Brain microvascular endothelial cell (primary cell): ENCODE results near the gene SKAP1.

ENCODE experiments used
- DNase-seq: peaks from one replicate; pipeline ENCODE4 v3.0.0-alpha.2; 2020
- H3K27ac ChIP-seq: fragments of 250-450 bp; sonication (Bioruptor Pico); 2 replicates; pipeline ENCODE4 v1.5.1; 2020; ENCODE audit warnings: mild to moderate bottlenecking, moderate library complexity
- H3K27me3 ChIP-seq: fragments of 250-450 bp; sonication (Bioruptor Pico); replicated peaks from 2 replicates; pipeline ENCODE4 v1.5.1; 2020; ENCODE audit warnings: mild to moderate bottlenecking
- H3K36me3 ChIP-seq: fragments of 250-450 bp; sonication (Bioruptor Pico); replicated peaks from 2 replicates; pipeline ENCODE4 v1.5.1; 2020; ENCODE audit warnings: mild to moderate bottlenecking
- H3K4me3 ChIP-seq: 2 replicates; pipeline ENCODE4 v1.5.1; 2011; ENCODE audit warnings: low read depth, mild to moderate bottlenecking, control low read depth, low read length, moderate library complexity
- CTCF ChIP-seq: IDR thresholded peaks from 2 replicates; pipeline ENCODE4 v1.5.1; 2011; ENCODE audit warnings: low read depth, mild to moderate bottlenecking, moderate library complexity, low read length, control low read depth, inconsistent platforms; ENCODE audit errors: missing control alignments
- in situ Hi-C: cut with HindIII; loops from 2 replicates; pipeline ENCODE4 v1.10.0; 2017; ENCODE audit warnings: low sequenced_read_pairs, low pct_ligation_motif_present

The SKAP1 gene

DNA sequence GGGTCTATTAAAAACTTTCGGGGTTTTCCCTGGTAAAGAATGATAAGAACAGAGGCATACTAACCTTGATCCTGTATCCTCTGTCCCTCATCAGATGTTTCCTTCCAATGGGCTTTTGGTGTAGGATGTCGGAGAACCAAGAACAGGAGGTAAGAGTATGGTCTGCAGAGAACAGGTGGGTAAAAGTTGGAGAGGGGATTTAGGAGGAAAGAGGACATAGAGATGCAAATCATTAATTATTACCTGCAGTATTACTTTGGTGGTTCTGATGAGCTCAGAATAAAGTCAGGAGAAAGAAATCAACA is 318.1 kb downstream of the SKAP1 start:
- no peaks in the 10 kb centered on the region for H3K27me3 ChIP-seq
- no peak overlapping the region for H3K27ac ChIP-seq
- no peak overlapping the region for H3K4me3 ChIP-seq
- peaks cover 11% of the 10 kb centered on the region for H3K36me3 ChIP-seq
- DNase-seq: no peak
- TF ChIP-seq CTCF: no peak
- in situ Hi-C loops: no loop called here

GRCh38 chr17:48110761-48111160 is 319.3 kb downstream of the SKAP1 start:
- DNase-seq: no peak
- in situ Hi-C loops: no loop called here
- no peak overlapping the region for H3K27ac ChIP-seq

GRCh38 chr17:48107137-48108055 is 322.6 kb downstream of the SKAP1 start, which contains the start of gene SNX11:
TSS of gene SNX11 (plus strand) at chr17:48107766. CDS start at chr17:48112044, 4,278 bp downstream.
- peak within 1 kb of the TSS; percentile 61 for H3K27ac ChIP-seq
- TF ChIP-seq CTCF: peak; percentile 14
- in situ Hi-C loops: no loop called here
- H3K27me3 ChIP-seq: no peaks in the 10 kb centered on the region
- peak within 1 kb of the TSS; percentile 95 for H3K4me3 ChIP-seq
- DNase-seq: peak; percentile 82
- no peaks in the 10 kb centered on the region for H3K36me3 ChIP-seq

More at GRCh38 chr17:48110761-48111160, 319.3 kb downstream of the SKAP1 start:
- no peak overlapping the region for H3K4me3 ChIP-seq
- TF ChIP-seq CTCF: no peak
- H3K27me3 ChIP-seq: no peaks in the 10 kb centered on the region
- H3K36me3 ChIP-seq: peaks cover 6% of the 10 kb centered on the region

- in situ Hi-C loops: no loop called here
Observed at GRCh38 chr17:48106802-48107136, 323.2 kb downstream of the SKAP1 start.

DNA sequence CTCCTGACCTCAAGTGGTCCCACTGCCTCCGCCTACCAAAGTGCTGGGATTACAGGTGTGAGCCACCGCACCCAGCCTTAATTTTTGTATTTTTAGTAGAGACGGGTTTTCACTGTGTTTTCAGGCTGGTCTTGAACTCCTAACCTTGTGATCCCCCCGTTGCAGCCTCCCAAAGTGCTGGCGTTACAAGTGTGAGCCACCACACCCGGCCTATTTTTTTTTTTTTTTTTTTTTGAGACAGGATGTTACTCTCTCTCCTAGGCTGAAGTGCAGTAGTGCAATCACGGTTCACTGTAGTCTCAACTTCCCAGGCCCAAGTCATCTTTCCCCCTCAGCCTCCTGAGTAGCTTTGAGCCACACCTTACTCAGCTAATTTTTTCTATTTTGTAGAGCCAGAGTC is 325.6 kb downstream of the SKAP1 start:
- Histone ChIP-seq H3K4me3 (no peak overlapping the region), H3K36me3 (no peaks in the 10 kb centered on the region), H3K27me3 (no peaks in the 10 kb centered on the region), H3K27ac (no peak overlapping the region)
- no peak for TF ChIP-seq CTCF
- DNase-seq: no peak
- in situ Hi-C loops: no loop called here

More at GRCh38 chr17:48106802-48107136, 323.2 kb downstream of the SKAP1 start:
- Histone ChIP-seq H3K4me3 (peak overlapping the region; percentile 95), H3K27me3 (no peaks in the 10 kb centered on the region), H3K36me3 (no peaks in the 10 kb centered on the region), H3K27ac (no peak overlapping the region)
- DNase-seq: no peak
- TF ChIP-seq CTCF: no peak
